Mesenchymal stem cell (in vitro differentiated cells and primary cell): ENCODE measurements around the gene CAMTA1.

Experiments used
- DNase-seq: peaks from one replicate; pipeline ENCODE4 v3.0.0-alpha.2; 2013
- H2AFZ ChIP-seq: one replicate; pipeline ENCODE4 v1.6.1; 2013; ENCODE audit warnings: low read depth, mild to moderate bottlenecking, control low read depth, inconsistent platforms, low read length, moderate library complexity
- H2AK5ac ChIP-seq: 2 replicates; pipeline ENCODE4 v1.6.1; 2013; ENCODE audit warnings: low read length, moderate library complexity, mild to moderate bottlenecking, inconsistent platforms; ENCODE audit not compliant: severe bottlenecking
- H2BK120ac ChIP-seq: one replicate; pipeline ENCODE4 v1.6.1; 2013; ENCODE audit warnings: low read depth, mild to moderate bottlenecking, inconsistent platforms, low read length, moderate library complexity
- H2BK12ac ChIP-seq, 2 experiments: one replicate each; pipeline ENCODE4 v1.6.1; 2013; ENCODE audit warnings: inconsistent platforms in 2 of 2, low read length in 2 of 2, mild to moderate bottlenecking in 2 of 2, moderate library complexity in 2 of 2, control low read depth in 1 of 2
- H2BK15ac ChIP-seq: one replicate; pipeline ENCODE4 v1.6.1; 2013; ENCODE audit warnings: mild to moderate bottlenecking, low read depth, inconsistent platforms; ENCODE audit not compliant: poor library complexity, severe bottlenecking
- H2BK5ac ChIP-seq: 2 replicates; pipeline ENCODE4 v1.6.1; 2013; ENCODE audit warnings: low read depth, mild to moderate bottlenecking, low read length, control low read depth, inconsistent platforms; ENCODE audit not compliant: poor library complexity, severe bottlenecking
- H3K14ac ChIP-seq, 2 experiments: one replicate each; pipeline ENCODE4 v1.6.1; 2013; ENCODE audit warnings: inconsistent platforms in 2 of 2, low read length in 2 of 2, control low read depth in 1 of 2, mild to moderate bottlenecking in 1 of 2, moderate library complexity in 1 of 2
- H3K18ac ChIP-seq, 2 experiments: one replicate each; pipeline ENCODE4 v1.6.1; 2013; ENCODE audit warnings: inconsistent platforms in 2 of 2, low read length in 2 of 2, control low read depth in 1 of 2, low read depth in 1 of 2, mild to moderate bottlenecking in 1 of 2
- H3K23ac ChIP-seq, 2 experiments: one replicate each; pipeline ENCODE4 v1.6.1; 2013; ENCODE audit warnings: inconsistent platforms in 2 of 2, low read length in 2 of 2, mild to moderate bottlenecking in 2 of 2, moderate library complexity in 2 of 2, control low read depth in 1 of 2
- H3K27ac ChIP-seq: 2 replicates; pipeline ENCODE4 v1.5.1; 2013; ENCODE audit warnings: mild to moderate bottlenecking, moderate library complexity, low read length, control low read depth, inconsistent platforms; ENCODE audit not compliant: poor library complexity, severe bottlenecking
- H3K27me3 ChIP-seq, 2 experiments: 2 replicates each; pipeline versions ENCODE4 v1.6.1 to v1.7.0; 2013; ENCODE audit warnings: low read length in 2 of 2, mild to moderate bottlenecking in 2 of 2, moderate library complexity in 2 of 2, control low read depth in 1 of 2, inconsistent platforms in 1 of 2; ENCODE audit not compliant: control insufficient read depth in 1 of 2, insufficient read depth in 1 of 2
- H3K36me3 ChIP-seq, 2 experiments: 2 replicates each; pipeline versions ENCODE4 v1.6.1 to v1.7.0; 2013; ENCODE audit warnings: low read length in 2 of 2, control low read depth in 1 of 2, inconsistent platforms in 1 of 2, low read depth in 1 of 2, mild to moderate bottlenecking in 1 of 2; ENCODE audit not compliant: insufficient read depth in 2 of 2, control insufficient read depth in 1 of 2
- H3K4ac ChIP-seq, 2 experiments: one replicate each; pipeline ENCODE4 v1.6.1; 2013; ENCODE audit warnings: inconsistent platforms in 2 of 2, low read length in 2 of 2, mild to moderate bottlenecking in 2 of 2, moderate library complexity in 2 of 2, control low read depth in 1 of 2, low read depth in 1 of 2
- H3K4me1 ChIP-seq: 2 replicates; pipeline ENCODE4 v1.6.1; 2013; ENCODE audit warnings: low read depth, low read length, control low read depth; ENCODE audit not compliant: control insufficient read depth, insufficient read depth
- H3K4me2 ChIP-seq: 2 replicates; pipeline ENCODE4 v1.6.1; 2013; ENCODE audit warnings: low read length, mild to moderate bottlenecking, inconsistent platforms; ENCODE audit not compliant: poor library complexity, severe bottlenecking
- H3K4me3 ChIP-seq, 2 experiments: 2 replicates each; pipeline versions ENCODE4 v1.5.1 to v1.7.0; 2013; ENCODE audit warnings: low read length in 2 of 2, mild to moderate bottlenecking in 2 of 2, control low read depth in 1 of 2, low read depth in 1 of 2; ENCODE audit not compliant: insufficient read depth in 1 of 2
- H3K79me1 ChIP-seq: replicated peaks from 2 replicates; pipeline ENCODE4 v1.6.1; 2013; ENCODE audit warnings: mild to moderate bottlenecking, control low read depth, low read length, inconsistent platforms; ENCODE audit not compliant: poor library complexity, severe bottlenecking
- H3K9ac ChIP-seq: 2 replicates; pipeline ENCODE4 v1.7.0; 2013; ENCODE audit warnings: mild to moderate bottlenecking, low read length, moderate library complexity
- H3K9me3 ChIP-seq: 2 replicates; pipeline ENCODE4 v1.7.0; 2013; ENCODE audit warnings: mild to moderate bottlenecking, low read length; ENCODE audit not compliant: control insufficient read depth
- H4K8ac ChIP-seq: one replicate; pipeline ENCODE4 v1.6.1; 2013; ENCODE audit warnings: inconsistent platforms, mild to moderate bottlenecking, low read length, moderate library complexity
- H4K91ac ChIP-seq: one replicate; pipeline ENCODE4 v1.6.1; 2013; ENCODE audit warnings: mild to moderate bottlenecking, low read length, inconsistent platforms
- WGBS: methylation state at CpG from one replicate; pipeline ENCODE4 v1.1.7; 2013; ENCODE audit warnings: mixed read lengths; 5-methylcytosine and 5-hydroxymethylcytosine counted together

The CAMTA1 gene

DNA sequence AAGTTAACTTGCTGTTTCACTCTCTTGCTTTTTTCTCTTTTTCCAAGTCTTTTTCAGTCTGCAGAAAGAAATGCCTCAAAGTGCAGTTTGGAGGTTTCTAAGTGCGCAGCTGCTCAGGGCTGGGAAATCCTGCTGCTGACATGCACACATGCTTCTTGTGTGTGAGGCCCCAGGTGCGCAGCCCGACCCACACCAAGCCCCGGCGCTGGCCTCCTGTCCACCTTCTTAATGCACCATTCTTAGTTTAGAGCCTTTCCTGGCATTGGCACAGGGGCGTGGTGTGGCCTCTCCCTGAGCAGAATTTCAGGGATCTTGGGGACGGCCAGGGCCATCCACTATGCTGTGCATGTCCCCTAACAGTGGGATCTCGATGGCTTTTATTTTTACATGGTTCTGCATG is 315.2 kb downstream of the CAMTA1 start:
- Histone ChIP-seq H2BK5ac (no peak overlapping the region), H2AFZ (no peak overlapping the region), H3K36me3 (no peaks in the 10 kb centered on the region), H3K4me3 (peak overlapping the region in 1 of 2 experiments; percentile 67), H3K27ac (no peak overlapping the region), H3K9ac (no peak overlapping the region), H2AK5ac (no peak overlapping the region), H3K14ac (no peak overlapping the region), H2BK120ac (no peak overlapping the region), H3K4ac (no peak overlapping the region), H3K4me2 (no peak overlapping the region), H2BK15ac (no peak overlapping the region), H4K8ac (no peak overlapping the region), H2BK12ac (no peak overlapping the region), H3K18ac (no peak overlapping the region), H3K9me3 (no peaks in the 10 kb centered on the region), H3K23ac (no peak overlapping the region), H3K79me1 (no peaks in the 10 kb centered on the region), H3K27me3 (peaks cover 29 to 44% of the 10 kb centered on the region in 2 experiments), H3K4me1 (no peaks in the 10 kb centered on the region), H4K91ac (no peak overlapping the region)
- no peak for DNase-seq
- WGBS, result 91% methylated on average over 8 of the region's 8 CpGs

DNA sequence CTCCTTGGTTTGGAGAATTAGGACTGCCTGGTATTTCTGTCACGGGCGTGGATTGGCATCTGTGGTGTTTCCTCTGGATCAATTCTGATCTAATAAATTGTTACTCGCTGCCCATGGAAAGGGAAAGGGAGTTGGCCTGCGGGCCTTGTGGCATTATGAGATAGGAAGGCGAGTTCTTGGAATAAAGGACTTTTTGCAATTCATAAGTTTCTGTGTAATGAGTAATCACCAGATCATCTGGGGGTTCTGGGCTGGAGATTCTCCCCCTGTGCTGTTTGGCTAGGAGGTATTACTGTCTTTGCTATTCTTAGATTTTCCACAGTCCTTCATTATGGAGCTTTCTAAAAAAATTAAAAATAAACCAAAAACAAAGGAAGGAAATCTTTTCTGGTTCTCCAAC is 315.9 kb downstream of the CAMTA1 start:
- Histone ChIP-seq H2BK5ac (no peak overlapping the region), H3K79me1 (no peaks in the 10 kb centered on the region), H3K27me3 (peaks cover 22 to 38% of the 10 kb centered on the region in 2 experiments), H4K8ac (no peak overlapping the region), H3K23ac (no peak overlapping the region), H3K18ac (no peak overlapping the region), H3K4ac (no peak overlapping the region), H3K4me2 (no peak overlapping the region), H2AK5ac (no peak overlapping the region), H3K9me3 (no peaks in the 10 kb centered on the region), H2BK15ac (no peak overlapping the region), H3K27ac (no peak overlapping the region), H3K4me3 (no peak overlapping the region), H2AFZ (no peak overlapping the region), H3K4me1 (no peaks in the 10 kb centered on the region), H3K36me3 (no peaks in the 10 kb centered on the region), H4K91ac (no peak overlapping the region), H2BK120ac (no peak overlapping the region), H3K9ac (no peak overlapping the region), H3K14ac (no peak overlapping the region), H2BK12ac (no peak overlapping the region)
- no peak for DNase-seq
- 86% methylated on average over 5 of the region's 5 CpGs for WGBS

GRCh38 chr1:7103361-7103782 is 318.1 kb downstream of the CAMTA1 start:
- H3K27ac ChIP-seq, result no peak overlapping the region
- H2BK15ac ChIP-seq, result no peak overlapping the region
- no peak overlapping the region for H3K18ac ChIP-seq
- H3K9me3 ChIP-seq, result no peaks in the 10 kb centered on the region
- H2AK5ac ChIP-seq, result no peak overlapping the region
- no peak overlapping the region for H2AFZ ChIP-seq
- H2BK120ac ChIP-seq, result no peak overlapping the region
- DNase-seq, result peak; percentile 5
- no peak overlapping the region for H3K14ac ChIP-seq
- 89% methylated on average over 7 of the region's 7 CpGs for WGBS
- no peak overlapping the region for H3K4ac ChIP-seq
- H3K4me3 ChIP-seq, result no peak overlapping the region
- peaks cover 6 to 35% of the 10 kb centered on the region in 2 experiments for H3K27me3 ChIP-seq
- no peak overlapping the region for H3K23ac ChIP-seq
- no peaks in the 10 kb centered on the region for H3K4me1 ChIP-seq
- H3K9ac ChIP-seq, result no peak overlapping the region
- H4K8ac ChIP-seq, result peak overlapping the region; percentile 19
- no peaks in the 10 kb centered on the region for H3K79me1 ChIP-seq
- H2BK5ac ChIP-seq, result no peak overlapping the region
- H3K36me3 ChIP-seq, result no peaks in the 10 kb centered on the region
- H4K91ac ChIP-seq, result peak overlapping the region; percentile 58
- no peak overlapping the region for H2BK12ac ChIP-seq
- H3K4me2 ChIP-seq, result no peak overlapping the region

- Histone ChIP-seq H2AFZ (no peak overlapping the region), H3K14ac (no peak overlapping the region), H4K8ac (no peak overlapping the region), H2AK5ac (no peak overlapping the region), H3K79me1 (no peaks in the 10 kb centered on the region), H2BK120ac (no peak overlapping the region), H4K91ac (no peak overlapping the region), H2BK12ac (no peak overlapping the region), H3K23ac (no peak overlapping the region), H3K18ac (no peak overlapping the region), H2BK15ac (no peak overlapping the region), H2BK5ac (no peak overlapping the region), H3K4ac (no peak overlapping the region), H3K27me3 (peaks cover 6 to 34% of the 10 kb centered on the region in 2 experiments), H3K4me3 (no peak overlapping the region), H3K9me3 (no peaks in the 10 kb centered on the region), H3K4me1 (no peaks in the 10 kb centered on the region), H3K4me2 (no peak overlapping the region), H3K27ac (no peak overlapping the region), H3K36me3 (no peaks in the 10 kb centered on the region), H3K9ac (no peak overlapping the region)
- DNase-seq, result peak; percentile 0
- WGBS, result 88% methylated on average over 6 of the region's 6 CpGs
Measured at GRCh38 chr1:7103874-7104273, 318.6 kb downstream of the CAMTA1 start.
